ENCODE measurements around the gene DZANK1. TPM values are rescaled to one million over a fixed set of nuclear protein-coding genes. Genes with fewer than 3 reads are reported as not detected.
"Not testable (repeated sequence)": the region's sequence is repeated elsewhere in the genome, so short reads cannot be mapped to it uniquely, and the experiment has no call there.

Gene DZANK1
- total and polyA plus RNA-seq, 2 donors (not counting 3 experiments of a cell fraction or from before 2014, with no cell fraction given) = 1.1 to 1.8 TPM

DNA sequence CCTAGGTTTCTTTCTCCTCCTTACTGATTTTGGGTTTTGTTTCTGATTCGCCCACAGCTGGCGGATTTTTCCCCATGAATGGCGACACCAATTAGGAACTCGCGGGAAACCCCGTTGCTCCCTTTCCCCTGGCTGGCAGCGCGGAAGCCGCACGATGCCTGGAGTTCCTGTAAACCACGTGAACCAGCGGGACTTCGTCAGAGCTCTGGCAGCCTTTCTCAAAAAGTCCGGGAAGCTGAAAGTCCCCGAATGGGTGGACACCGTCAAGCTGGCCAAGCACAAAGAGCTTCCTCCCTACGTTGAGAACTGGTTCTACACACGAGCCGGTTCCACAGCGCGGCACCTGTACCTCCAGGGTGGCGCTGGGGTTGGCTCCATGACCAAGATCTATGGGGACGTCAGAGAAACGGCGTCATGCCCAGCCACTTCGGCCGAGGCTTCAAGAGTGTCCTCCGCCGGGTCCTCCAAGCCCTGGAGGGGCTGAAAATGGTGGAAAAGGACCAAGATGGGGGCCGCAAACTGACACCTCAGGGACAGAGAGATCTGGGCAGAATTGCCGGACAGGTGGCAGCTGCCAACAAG lies 37.7 kb upstream of the DZANK1 start:
- TF ChIP-seq EZH2 (IDR thresholded peaks at IDR 0.05; ENCODE audit: borderline replicate concordance, low read depth, low read length, severe bottlenecking) (no peak), CTCF (IDR thresholded peaks at IDR 0.05; ENCODE audit: extremely low read depth in 1 of 2, insufficient read depth in 1 of 2, low read depth in 1 of 2, low read length in 2 of 2) (no peak), MAX (IDR thresholded peaks at IDR 0.05; ENCODE audit: insufficient read depth, insufficient read length) (no peak), GATA2 (IDR thresholded peaks at IDR 0.05; ENCODE audit: insufficient read depth, insufficient read length, low read depth, low read length) (no peak), JUN (IDR thresholded peaks at IDR 0.05; ENCODE audit: borderline replicate concordance, insufficient read depth, insufficient read length, low read depth) (no peak), MYC (IDR thresholded peaks at IDR 0.05; ENCODE audit: low read depth, low read length) (no peak), POLR2A (IDR thresholded peaks at IDR 0.05; ENCODE audit: low read depth, low read length) (no peak), FOS (IDR thresholded peaks at IDR 0.05; ENCODE audit: borderline replicate concordance, insufficient read depth, low read length) (no peak), POLR2AphosphoS5 (IDR thresholded peaks at IDR 0.05; ENCODE audit: insufficient read depth, low read depth, low read length) (no peak)
- peak overlapping the region; percentile 48 for H2AFZ ChIP-seq (ENCODE audit: low read depth, low read length)
- no peak overlapping the region for H3K4me3 ChIP-seq (replicated peaks in 1 of 3; ENCODE audit: insufficient read depth in 1 of 3, low read depth in 1 of 3, low read length in 3 of 3)
- intact Hi-C loops (cut with micrococcal nuclease) (no loop called here), dilution Hi-C loops (cut with MboI; ENCODE audit: extremely low pct_ligation_motif_present, low sequenced_read_pairs) (no loop called here)
- no peak for FAIRE-seq
- H3K9me3 ChIP-seq (replicated peaks; ENCODE audit: control insufficient read depth, insufficient read depth, low read length) = no peaks in the 10 kb centered on the region
- H3K4me2 ChIP-seq (ENCODE audit: insufficient read depth, low read length) = no peak overlapping the region
- CTCF ChIA-PET = no interaction called here
- H3K9me1 ChIP-seq (replicated peaks; ENCODE audit: control insufficient read depth, extremely low read depth, insufficient read depth, low read length) = no peaks in the 10 kb centered on the region
- no peak overlapping the region for H3K9ac ChIP-seq (replicated peaks; ENCODE audit: extremely low read depth, insufficient read depth, low read length)
- POLR2A ChIA-PET = no interaction called here
- H4K20me1 ChIP-seq (replicated peaks; ENCODE audit: control insufficient read depth, extremely low read depth, insufficient read depth, low read length) = no peaks in the 10 kb centered on the region
- peaks cover 0 to 5% of the 10 kb centered on the region in 2 experiments for H3K27me3 ChIP-seq (ENCODE audit: control insufficient read depth in 2 of 2, insufficient read depth in 2 of 2, low read length in 2 of 2)
- H3K27ac ChIP-seq (ENCODE audit: insufficient read depth, low read depth, low read length) = no peak overlapping the region
- H3K36me3 ChIP-seq (ENCODE audit: control insufficient read depth in 2 of 2, extremely low read depth in 1 of 2, insufficient read depth in 2 of 2, low read length in 2 of 2) = no peaks in the 10 kb centered on the region
- peaks cover 16% of the 10 kb centered on the region for H3K79me2 ChIP-seq (ENCODE audit: control insufficient read depth, insufficient read depth, low read length)
- H3K4me1 ChIP-seq (ENCODE audit: control insufficient read depth, extremely low read depth, insufficient read depth, low read length) = peaks cover 9% of the 10 kb centered on the region
- no TSS peak for BruUV-seq (replicated peaks)
- peak; percentile 31 for DNase-seq (ENCODE audit: low read depth, low spot score)

GRCh38 chr20:18501672-18502071 lies 34.8 kb upstream of the DZANK1 start:
- CTCF ChIA-PET; H3K4me2 ChIP-seq (ENCODE audit: insufficient read depth, low read length); BruUV-seq (replicated peaks); dilution Hi-C loops (cut with MboI; ENCODE audit: extremely low pct_ligation_motif_present, low sequenced_read_pairs); H3K4me3 ChIP-seq (replicated peaks in 1 of 3; ENCODE audit: insufficient read depth in 1 of 3, low read depth in 1 of 3, low read length in 3 of 3); H3K27ac ChIP-seq (ENCODE audit: insufficient read depth, low read depth, low read length); H3K36me3 ChIP-seq (ENCODE audit: control insufficient read depth in 2 of 2, extremely low read depth in 1 of 2, insufficient read depth in 2 of 2, low read length in 2 of 2); intact Hi-C loops (cut with micrococcal nuclease); H4K20me1 ChIP-seq (replicated peaks; ENCODE audit: control insufficient read depth, extremely low read depth, insufficient read depth, low read length); DNase-seq (ENCODE audit: low read depth, low spot score); H2AFZ ChIP-seq (ENCODE audit: low read depth, low read length); H3K4me1 ChIP-seq (ENCODE audit: control insufficient read depth, extremely low read depth, insufficient read depth, low read length); POLR2A ChIA-PET; H3K9me1 ChIP-seq (replicated peaks; ENCODE audit: control insufficient read depth, extremely low read depth, insufficient read depth, low read length); H3K9me3 ChIP-seq (replicated peaks; ENCODE audit: control insufficient read depth, insufficient read depth, low read length); H3K27me3 ChIP-seq (ENCODE audit: control insufficient read depth in 2 of 2, insufficient read depth in 2 of 2, low read length in 2 of 2); FAIRE-seq; H3K79me2 ChIP-seq (ENCODE audit: control insufficient read depth, insufficient read depth, low read length); H3K9ac ChIP-seq (replicated peaks; ENCODE audit: extremely low read depth, insufficient read depth, low read length): not testable (repeated sequence)
